ENCODE results near the gene ADAT3. TPM values are rescaled to one million over a fixed set of nuclear protein-coding genes. Genes with fewer than 3 reads are reported as not detected.
"Not testable (repeated sequence)": the region's sequence is repeated elsewhere in the genome, so short reads cannot be mapped to it uniquely, and the experiment has no call there.

ADAT3 gene
- total RNA-seq, 1 experiment from 2014 or later: 7.6 TPM

- DNase-seq (ENCODE audit: low read depth): no peak
Observed at GRCh38 chr19:1866693-1867348, 38.4 kb upstream of the ADAT3 start.

GRCh38 chr19:1867349-1867724, 37.9 kb upstream of the ADAT3 start:
- DNase-seq (ENCODE audit: low read depth): no peak

DNA sequence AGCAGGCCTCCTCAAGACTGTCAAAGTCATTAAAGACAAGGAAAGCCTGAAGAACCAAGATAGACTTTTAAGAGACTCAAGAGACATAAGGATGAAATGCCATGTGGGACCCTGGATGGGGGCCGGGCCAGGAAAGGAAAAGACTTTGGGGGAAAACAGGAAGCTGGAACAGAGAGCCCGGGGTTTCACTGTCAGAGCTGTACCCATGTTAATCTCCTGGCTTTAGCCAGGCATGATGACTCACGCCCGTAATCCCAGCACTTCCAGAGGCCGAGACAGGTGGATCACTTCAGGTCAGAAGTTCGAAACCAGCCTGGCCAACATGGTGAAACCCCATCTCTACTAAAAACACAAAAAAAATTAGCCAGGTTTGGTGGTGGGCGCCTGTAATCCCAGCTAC, 36.2 kb upstream of the ADAT3 start:
- DNase-seq (ENCODE audit: low read depth): no peak

DNA sequence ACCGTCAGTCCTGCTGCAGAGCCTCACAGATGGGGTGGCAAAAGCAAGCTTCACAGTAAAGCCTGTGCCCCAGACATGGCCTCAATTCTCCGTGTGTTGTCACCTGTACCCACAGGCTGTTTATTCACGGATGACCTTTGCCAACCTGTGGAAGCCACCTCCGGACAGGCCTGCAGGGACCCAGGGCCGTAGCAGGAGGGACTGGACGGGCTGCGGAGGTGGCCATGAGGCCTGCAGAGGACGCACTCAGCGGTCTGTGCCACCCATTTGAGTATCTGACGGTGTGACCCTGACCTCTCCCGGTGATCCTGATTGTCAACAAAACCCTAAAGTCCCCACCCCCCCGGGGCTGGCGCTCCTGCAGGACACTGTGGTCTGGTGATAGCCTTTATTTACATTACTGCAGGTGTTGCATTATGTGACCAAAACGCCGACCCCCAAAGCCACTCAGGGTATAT, 34.0 kb upstream of the ADAT3 start:
- DNase-seq (ENCODE audit: low read depth): no peak

DNA sequence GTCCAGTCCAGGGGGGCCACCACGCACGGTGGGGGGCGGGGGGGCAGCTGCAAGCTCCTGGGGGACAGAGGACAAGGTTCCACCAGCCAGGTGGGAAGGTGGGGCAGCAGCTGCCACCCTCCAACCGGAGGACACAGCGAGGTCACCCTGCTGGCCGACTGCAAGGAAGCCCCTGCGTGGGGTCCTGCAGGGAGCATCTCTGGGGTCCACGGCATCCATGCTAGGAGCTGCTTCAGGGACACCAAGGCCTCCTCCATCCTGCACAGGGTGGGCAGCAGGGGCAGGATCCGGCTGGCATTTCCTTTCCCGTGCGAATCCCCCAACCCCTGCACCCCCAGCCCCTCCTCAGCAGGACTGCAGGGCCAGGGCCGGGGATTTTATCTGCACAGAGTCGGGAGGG, 33.6 kb upstream of the ADAT3 start:
- no peak for DNase-seq (ENCODE audit: low read depth)

- no peak for DNase-seq (ENCODE audit: low read depth)
Observed at GRCh38 chr19:1872807-1873523, 32.2 kb upstream of the ADAT3 start.

DNA sequence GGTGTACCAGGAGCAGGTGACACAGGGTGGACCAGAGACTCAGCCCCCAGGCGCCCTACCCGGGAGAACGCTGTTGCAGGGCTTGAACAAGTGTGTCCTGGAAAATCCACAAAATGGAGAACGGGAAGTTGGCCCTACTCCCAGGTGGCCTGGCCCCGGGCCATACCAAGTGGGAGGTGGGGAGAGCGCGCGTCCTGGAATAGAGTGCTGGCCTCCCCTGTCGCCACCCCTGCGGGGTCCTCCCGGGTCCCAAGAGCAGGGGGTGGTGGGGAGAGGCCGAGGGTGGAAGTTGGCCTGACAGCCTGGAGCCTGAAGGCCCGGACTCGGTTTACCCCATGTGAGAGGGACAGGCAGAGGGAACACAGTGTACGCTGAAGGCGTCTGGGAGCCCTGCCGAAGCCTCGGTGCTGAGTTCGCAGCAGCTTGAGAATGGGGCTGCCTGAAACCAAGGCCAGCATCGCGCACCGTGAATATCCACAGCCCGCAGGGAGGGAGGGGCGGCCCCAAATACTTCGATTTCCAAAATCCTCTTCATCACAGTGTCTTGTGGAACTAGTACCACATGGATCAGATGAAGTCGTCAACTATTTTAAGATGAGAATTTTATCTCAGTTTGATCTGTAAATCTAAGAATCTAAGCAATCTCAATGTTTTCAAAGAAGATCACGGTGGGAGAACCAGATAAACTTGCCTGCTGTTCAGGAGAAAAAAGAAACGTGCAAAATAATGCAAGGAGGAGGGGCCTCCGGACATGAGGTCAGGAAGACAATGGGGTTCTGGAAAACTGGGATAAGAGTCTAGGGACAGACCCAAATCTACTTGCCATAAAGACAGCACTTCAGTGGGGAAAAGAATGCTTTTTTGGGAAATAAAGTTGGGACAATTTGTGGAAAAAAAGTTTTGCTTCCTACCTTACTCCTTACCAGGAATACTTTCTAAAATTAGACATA, 31.4 kb upstream of the ADAT3 start:
- no peak for DNase-seq (ENCODE audit: low read depth)

DNA sequence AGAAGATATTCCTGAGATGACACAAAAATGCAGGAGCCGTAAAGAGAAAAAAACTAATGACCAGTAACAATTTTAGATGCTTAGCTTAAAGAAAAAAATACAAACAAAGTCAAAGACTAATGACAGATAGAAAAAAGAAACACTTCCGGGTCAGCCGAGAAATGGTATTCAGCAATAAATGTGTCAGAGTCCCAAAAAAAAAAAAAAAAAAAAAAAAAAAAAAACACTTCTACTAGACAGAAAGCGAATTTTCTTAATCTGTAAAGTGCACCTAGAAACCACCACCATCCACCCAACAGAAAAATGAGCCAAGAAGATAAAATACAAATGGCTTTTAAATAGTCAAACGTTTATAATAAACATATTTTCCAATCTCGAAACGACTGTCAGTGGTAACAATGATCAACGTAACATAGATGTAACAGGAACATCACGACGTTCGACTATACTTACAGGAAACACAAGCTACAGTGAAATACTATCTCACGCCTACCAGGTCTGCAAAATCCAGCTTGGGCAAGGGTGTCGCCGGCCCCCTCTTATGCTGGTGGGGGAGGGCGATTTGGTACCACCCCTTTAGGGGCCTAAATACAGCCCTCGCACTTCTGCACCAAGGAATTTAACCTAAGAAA, 30.5 kb upstream of the ADAT3 start:
- no peak for DNase-seq (ENCODE audit: low read depth)

DNA sequence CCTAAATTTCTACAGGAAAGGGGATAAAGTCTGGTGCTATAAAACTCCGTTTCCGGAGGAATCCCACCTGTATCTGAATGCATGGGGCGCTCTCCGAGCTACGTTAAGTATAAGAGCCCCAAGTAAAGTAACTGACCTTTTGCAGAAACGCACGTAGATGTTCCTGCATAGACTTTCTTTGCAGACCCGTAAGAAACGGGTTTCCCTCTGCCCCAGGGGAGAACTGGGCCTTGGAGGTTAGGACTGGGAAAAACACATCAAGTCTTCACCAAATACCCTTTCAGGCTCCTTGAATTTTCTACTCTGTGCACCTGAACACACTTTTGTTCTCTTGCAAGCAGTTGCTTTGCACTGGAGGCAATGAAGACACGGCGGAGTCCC, 29.9 kb upstream of the ADAT3 start:
- DNase-seq (ENCODE audit: low read depth): not testable (repeated sequence)

DNA sequence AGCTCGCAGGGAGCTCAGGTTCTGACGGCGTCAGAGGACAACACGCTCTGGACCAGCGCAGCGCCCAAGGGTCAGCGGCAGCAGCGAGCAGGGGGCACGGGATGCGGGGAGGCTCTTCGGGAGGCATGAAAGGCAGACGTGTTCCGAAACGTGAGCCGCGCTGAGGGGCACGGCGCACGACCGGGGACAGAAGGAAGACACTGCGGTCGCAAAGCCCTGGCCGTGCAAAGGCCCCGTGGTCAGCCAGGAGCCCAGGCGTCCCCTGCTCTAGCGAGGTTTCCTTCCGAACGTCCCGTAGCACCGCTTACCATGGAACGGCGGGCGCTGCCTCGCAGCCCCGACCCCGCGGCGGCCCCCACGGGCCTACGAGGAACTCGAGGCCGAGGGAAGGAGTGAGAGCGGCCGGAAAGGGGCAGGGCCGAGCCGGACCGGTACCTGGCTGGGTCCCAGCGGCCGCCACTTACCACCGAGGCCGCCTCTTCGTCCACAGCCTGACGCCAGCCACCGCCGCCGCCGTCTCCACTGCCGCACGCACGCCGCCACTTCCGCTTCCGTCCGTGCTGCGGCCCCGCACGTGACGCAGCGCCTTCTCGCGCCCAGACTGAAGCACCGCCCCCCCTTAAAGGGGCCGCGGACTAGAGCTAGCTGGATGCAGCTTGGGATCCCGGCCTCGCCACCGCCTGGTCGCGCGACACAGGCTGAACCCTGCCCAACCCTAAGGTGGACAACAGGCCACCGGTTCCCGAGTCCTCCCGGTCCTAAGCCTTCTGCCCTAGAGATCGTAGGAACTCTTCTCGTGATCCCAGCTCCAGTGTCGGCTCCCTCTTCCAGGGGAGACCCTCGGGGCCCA, 29.3 kb upstream of the ADAT3 start:
- DNase-seq (ENCODE audit: low read depth): peak; percentile 84

DNA sequence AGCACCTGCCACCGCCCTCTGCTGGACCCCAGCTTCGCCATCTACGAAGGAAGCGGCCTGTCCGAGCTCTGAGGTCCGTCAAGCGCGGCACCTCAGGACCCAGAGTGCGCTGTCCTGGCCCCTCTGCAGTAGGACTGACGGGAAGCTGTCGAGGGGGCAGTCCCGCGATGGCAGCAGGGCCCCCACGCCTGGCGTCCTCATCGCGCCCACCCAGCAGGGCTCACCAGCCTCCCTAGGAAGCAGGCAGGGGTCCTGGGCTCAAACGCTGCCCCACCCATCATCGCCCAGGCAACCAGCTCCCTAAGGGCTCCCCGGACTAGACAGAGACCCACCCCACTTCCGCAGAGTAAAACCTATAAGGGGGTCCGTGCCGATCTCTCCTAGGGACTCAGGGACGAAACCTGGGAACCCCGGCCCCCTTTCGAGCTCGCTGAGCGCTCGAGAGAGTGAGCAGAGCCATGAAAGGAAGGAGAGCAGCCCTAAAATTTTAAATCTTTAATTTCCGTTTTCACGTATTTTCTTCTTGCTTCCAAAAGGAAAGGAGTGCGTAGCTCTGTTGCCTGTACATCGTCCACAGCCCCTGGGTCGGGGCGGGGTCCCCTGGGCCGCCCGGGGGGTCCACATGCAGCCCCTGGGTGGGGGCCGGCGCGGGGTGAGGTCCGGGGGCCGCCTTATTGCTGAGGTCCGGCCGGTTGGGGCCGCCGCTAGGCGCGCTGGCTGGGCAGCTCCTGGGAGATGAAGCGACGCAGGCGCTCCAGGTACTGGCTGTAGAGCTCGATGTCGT, 28.5 kb upstream of the ADAT3 start:
- DNase-seq (ENCODE audit: low read depth): not testable (repeated sequence)

DNA sequence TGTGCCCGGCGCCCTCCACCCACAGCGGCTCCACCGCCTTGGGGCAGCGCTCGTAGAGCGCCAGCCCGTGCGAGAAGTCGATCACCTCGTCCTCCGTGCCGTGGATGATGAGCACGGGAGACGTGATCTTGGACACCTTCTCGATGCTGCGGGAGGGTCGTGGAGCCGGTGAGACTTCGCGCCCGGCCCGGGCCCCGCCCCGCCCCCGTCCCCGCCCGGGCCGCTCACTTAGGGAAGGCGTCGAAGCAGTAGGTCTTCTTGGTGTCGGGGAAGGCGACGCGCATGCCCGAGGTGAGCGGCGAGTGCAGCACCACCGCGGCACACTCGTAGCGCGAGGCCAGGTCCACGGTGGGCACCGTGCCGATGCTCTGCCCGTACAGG, 27.9 kb upstream of the ADAT3 start:
- not testable (repeated sequence) for DNase-seq (ENCODE audit: low read depth)

DNA sequence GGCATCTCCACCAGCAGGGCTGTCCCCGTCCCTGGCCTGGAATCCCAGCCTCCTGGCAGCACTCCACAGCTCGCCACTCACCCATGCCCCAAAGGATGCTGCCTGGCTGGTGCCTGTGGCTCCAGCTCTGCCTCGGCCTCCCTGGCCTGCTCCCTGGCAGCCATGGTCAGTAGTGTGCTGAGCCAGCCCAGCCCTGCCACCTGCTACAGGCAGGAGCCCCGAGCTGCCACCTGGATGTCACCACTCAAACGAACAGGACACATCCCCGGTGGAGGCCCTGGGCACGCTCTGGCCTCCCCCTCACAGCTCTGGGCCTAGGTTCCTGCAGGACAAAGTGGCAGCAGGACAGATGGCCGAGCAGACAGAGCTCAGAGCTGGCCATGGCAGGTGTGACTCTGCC, 26.6 kb upstream of the ADAT3 start:
- not testable (repeated sequence) for DNase-seq (ENCODE audit: low read depth)

DNA sequence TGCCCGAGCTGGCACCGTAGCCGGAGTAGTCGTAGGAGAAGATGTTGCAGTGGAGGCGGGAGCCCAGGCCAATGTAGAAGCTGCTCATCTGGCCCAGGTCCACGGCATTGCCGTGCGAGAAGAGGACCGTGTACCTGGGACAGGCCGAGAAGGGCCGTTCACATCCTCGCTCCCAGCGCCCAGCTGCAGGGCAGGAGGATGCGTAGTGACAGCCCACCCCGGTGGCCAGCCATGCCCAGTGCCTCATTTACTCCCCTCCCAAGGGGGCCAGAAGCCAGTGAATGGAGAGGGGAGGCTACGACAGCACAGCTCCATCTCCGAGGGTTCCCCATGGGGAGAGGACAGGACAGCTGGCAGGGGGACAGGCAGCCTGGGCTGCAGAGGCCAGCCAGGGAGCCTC, 25.2 kb upstream of the ADAT3 start:
- DNase-seq (ENCODE audit: low read depth): not testable (repeated sequence)

DNA sequence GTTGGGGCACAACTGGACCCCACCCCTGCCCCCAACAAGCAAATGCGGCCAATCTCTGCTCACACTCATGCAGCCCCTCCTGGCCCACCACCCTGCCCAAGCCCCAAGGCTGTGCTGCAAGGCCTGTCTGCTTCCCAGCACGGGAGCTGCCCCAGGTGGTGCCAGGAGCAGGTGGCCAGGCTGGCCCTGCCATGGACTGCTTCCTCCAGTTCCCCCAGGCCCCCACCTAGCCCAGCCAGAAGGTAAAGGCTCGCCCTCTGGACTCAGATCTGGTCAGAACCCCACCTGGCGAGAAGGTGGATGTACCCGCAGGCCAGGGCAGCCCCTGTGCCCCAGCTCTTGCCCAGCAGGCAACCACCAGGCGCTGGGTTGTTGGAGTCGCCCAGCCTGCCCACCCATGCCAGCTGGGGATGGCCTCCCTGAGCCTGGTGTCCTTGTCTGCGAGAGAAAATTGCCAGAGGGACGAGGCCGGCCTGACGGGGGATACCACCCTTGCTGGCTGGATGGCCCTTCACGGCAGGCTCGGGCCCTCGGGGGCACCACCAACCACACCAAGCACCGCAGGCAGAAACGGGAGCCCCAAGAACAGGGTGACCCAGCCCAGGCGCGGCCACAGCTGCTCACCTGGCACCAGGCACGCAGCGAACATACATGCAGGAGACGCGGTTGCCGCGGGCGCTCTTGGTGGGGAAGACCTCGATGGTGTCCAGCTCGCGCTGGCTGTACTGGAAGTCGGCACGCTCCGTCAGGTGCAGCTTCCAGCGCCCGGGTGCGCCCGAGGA, 24.4 kb upstream of the ADAT3 start:
- no peak for DNase-seq (ENCODE audit: low read depth)

DNA sequence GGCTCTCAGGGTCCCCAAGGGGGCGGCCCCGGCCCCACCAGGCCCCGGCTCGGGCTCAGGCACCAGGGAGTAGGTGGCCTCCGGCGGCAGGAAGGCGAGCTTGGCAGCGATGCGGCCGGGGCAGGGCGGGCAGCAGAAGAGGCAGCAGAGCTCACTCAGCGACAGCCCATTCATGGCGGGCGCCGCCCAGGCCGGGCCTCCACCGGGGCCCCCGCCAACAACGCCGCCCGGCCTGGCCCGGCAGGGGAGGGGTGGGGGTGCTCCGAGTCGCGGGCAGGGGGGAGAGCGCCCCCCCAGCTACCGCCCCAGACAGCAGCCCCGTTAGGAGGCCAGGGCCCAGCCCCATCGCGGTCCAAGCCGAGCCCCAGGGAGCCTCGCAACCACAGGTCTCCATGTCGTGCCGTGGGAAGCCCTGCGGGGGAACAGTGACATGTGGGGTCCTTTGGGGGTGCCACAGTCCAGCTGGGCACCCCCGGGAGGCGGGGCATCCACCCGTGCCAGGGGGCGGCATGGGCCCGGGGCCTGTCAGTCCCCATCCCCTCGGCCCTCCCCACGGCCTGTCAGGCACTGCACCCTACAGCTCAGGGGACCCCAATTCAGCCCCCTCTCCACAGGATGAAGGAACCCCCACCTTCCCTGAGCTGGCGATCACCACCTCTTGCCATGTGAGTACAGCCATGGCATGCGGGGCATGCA, 23.7 kb upstream of the ADAT3 start:
- not testable (repeated sequence) for DNase-seq (ENCODE audit: low read depth)

- no peak for DNase-seq (ENCODE audit: low read depth)
Observed at GRCh38 chr19:1882089-1882785, 23.0 kb upstream of the ADAT3 start.
